GM18505 (cell line): ENCODE data around the gene SPPL3.

Experiments used
- ATAC-seq: cut with Tn5 transposase; IDR thresholded peaks from one replicate; pipeline ENCODE4 v1.9.1; 2021; ENCODE audit not compliant: unreplicated experiment
- POLR2A ChIP-seq: IDR thresholded peaks from 4 replicates; pipeline ENCODE4 v1.6.1; 2011; ENCODE audit warnings: borderline replicate concordance; ENCODE audit not compliant: insufficient read depth, insufficient read length; ENCODE audit errors: extremely low read depth

SPPL3 gene

GRCh38 chr12:120720234-120720986, 183.7 kb downstream of the SPPL3 start:
- ATAC-seq, result no peak
- no peak for TF ChIP-seq POLR2A

GRCh38 chr12:120719496-120720233, 184.5 kb downstream of the SPPL3 start:
- no peak for TF ChIP-seq POLR2A
- ATAC-seq, result no peak

GRCh38 chr12:120719072-120719471, 185.1 kb downstream of the SPPL3 start:
- no peak for ATAC-seq

GRCh38 chr12:120718055-120718454, 186.1 kb downstream of the SPPL3 start:
- no peak for ATAC-seq
- TF ChIP-seq POLR2A, result no peak

More at GRCh38 chr12:120719072-120719471, 185.1 kb downstream of the SPPL3 start:
- no peak for TF ChIP-seq POLR2A

GRCh38 chr12:120713861-120714482, 190.2 kb downstream of the SPPL3 start:
- TF ChIP-seq POLR2A, result no peak
- ATAC-seq, result no peak

- no peak for TF ChIP-seq POLR2A
- no peak for ATAC-seq
Observed at GRCh38 chr12:120712610-120713009, 191.5 kb downstream of the SPPL3 start.
